OCI-LY7 (cell line): Measurements from ENCODE around the gene MBD3L2.
A peak's percentile ranks its signal among the peaks of the same experiment; 100 is the strongest.
"Not testable (repeated sequence)": the region's sequence is repeated elsewhere in the genome, so short reads cannot be mapped to it uniquely, and the experiment has no call there.

Source experiments
- CTCF ChIP-seq: fragments of 200-600 bp; sonication (generic); conservative IDR thresholded peaks from 2 replicates; pipeline ENCODE4 v1.5.1; 2014; ENCODE audit warnings: mild to moderate bottlenecking, antibody characterized with exemption, low read length, moderate library complexity, mixed read lengths
- EZH2phosphoT487 ChIP-seq: fragments of 200-600 bp; sonication (generic); IDR thresholded peaks from 2 replicates; pipeline ENCODE4 v1.6.1; 2018; ENCODE audit warnings: low read depth, borderline replicate concordance, mild to moderate bottlenecking, mixed run types, antibody characterized with exemption, low read length, moderate library complexity, mixed read lengths

GRCh38 chr19:7067122-7067521 lies 18.0 kb downstream of the MBD3L2 start:
- TF ChIP-seq CTCF, result peak; percentile 34; the same call in 1 of the 2 replicates
- TF ChIP-seq EZH2phosphoT487, result not testable (repeated sequence)
